AG04450 (cell line): ENCODE measurements around the gene PLD2. TPM values are rescaled to one million over a fixed set of nuclear protein-coding genes. Genes with fewer than 3 reads are reported as not detected.
"Not testable (repeated sequence)": the region's sequence is repeated elsewhere in the genome, so short reads cannot be mapped to it uniquely, and the experiment has no call there.

ENCODE experiments used
- CTCF ChIA-PET: fragments of 300-600, 350-600 bp; formaldehyde crosslinking; extraction: SDS; loops from one replicate; lab custom pipeline; 2022; ENCODE audit warnings: antibody characterized with exemption, inconsistent platforms; lab: Charles Lee
- POLR2A ChIA-PET: fragments of 350-600 bp; formaldehyde crosslinking; extraction: SDS; loops from one replicate; lab custom pipeline; 2021; ENCODE audit warnings: antibody characterized with exemption, inconsistent platforms; lab: Yijun Ruan, JAX
- DNase-seq: peaks from one replicate; pipeline ENCODE4 v3.0.0-alpha.2; 2011; ENCODE audit warnings: low read depth, low spot score
- H3K27ac ChIP-seq: one replicate; pipeline ENCODE4 v1.5.1; 2012; ENCODE audit warnings: low read depth, low read length, control low read depth
- H3K27me3 ChIP-seq: one replicate; pipeline ENCODE4 v1.6.0; 2012; ENCODE audit warnings: low read length; ENCODE audit not compliant: control insufficient read depth, insufficient read depth
- H3K4me3 ChIP-seq: 2 replicates; pipeline ENCODE4 v1.5.1; 2011; ENCODE audit warnings: mild to moderate bottlenecking, low read depth, low read length, control low read depth
- H3K9me3 ChIP-seq: 2 replicates; pipeline ENCODE4 v1.5.1; 2012; ENCODE audit warnings: low read length; ENCODE audit not compliant: control insufficient read depth, insufficient read depth
- polyA plus RNA-seq: library from polyadenylated mRNA; depleted of rRNA; stranded (reverse); fragments of >200 nt; gene quantifications from 2 replicates; pipeline ENCODE4 v1.2.3, GENCODE V29; 2011
- TF ChIP-seq, protein P1 (sequence below): IDR thresholded peaks from 2 replicates; pipeline ENCODE4 v1.5.1; 2011; ENCODE audit warnings: low read depth, low read length, control low read depth, inconsistent platforms

PLD2 gene
- polyA plus RNA-seq, 1 experiment: 18.9 TPM

DNA sequence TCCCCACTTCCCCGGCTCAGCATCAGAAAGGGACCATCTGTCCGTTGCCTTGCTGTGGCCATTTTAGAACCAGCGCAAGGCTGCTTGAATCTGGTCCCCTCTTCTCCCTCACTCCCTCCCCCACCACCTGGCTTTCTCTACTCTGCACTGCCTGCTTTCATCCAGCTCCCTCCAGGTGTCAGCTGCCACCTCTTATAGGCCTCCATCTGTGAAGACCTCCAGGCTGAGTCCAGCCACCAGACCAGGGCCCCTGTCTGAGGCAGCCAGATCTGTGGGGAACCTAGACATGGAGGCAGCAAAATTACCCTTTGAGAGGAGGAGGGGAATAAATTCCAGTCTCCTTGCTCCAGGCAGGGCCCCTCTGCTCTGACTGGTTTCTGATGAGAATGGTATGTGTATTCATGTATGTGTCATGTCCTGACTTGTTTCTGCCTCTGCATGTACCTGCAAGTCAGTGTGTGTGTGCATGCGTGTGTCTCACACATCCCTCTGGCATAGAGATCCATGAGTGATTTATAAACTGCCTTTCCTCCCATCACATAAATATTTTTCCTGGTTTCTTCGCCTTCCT lies 47.2 kb downstream of the PLD2 start:
- DNase-seq: peak; percentile 10
- CTCF ChIA-PET: interaction anchor here (0.6 kb wide), 1 partner anchor 141 kb away, joined by 4 read pairs; no protein-coding TSS in a partner anchor
- Histone ChIP-seq H3K27ac (no peak overlapping the region), H3K9me3 (no peaks in the 10 kb centered on the region), H3K4me3 (no peak overlapping the region), H3K27me3 (no peaks in the 10 kb centered on the region)
- TF ChIP-seq, protein P1, sequence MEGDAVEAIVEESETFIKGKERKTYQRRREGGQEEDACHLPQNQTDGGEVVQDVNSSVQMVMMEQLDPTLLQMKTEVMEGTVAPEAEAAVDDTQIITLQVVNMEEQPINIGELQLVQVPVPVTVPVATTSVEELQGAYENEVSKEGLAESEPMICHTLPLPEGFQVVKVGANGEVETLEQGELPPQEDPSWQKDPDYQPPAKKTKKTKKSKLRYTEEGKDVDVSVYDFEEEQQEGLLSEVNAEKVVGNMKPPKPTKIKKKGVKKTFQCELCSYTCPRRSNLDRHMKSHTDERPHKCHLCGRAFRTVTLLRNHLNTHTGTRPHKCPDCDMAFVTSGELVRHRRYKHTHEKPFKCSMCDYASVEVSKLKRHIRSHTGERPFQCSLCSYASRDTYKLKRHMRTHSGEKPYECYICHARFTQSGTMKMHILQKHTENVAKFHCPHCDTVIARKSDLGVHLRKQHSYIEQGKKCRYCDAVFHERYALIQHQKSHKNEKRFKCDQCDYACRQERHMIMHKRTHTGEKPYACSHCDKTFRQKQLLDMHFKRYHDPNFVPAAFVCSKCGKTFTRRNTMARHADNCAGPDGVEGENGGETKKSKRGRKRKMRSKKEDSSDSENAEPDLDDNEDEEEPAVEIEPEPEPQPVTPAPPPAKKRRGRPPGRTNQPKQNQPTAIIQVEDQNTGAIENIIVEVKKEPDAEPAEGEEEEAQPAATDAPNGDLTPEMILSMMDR: no peak
- POLR2A ChIA-PET: no interaction called here

DNA sequence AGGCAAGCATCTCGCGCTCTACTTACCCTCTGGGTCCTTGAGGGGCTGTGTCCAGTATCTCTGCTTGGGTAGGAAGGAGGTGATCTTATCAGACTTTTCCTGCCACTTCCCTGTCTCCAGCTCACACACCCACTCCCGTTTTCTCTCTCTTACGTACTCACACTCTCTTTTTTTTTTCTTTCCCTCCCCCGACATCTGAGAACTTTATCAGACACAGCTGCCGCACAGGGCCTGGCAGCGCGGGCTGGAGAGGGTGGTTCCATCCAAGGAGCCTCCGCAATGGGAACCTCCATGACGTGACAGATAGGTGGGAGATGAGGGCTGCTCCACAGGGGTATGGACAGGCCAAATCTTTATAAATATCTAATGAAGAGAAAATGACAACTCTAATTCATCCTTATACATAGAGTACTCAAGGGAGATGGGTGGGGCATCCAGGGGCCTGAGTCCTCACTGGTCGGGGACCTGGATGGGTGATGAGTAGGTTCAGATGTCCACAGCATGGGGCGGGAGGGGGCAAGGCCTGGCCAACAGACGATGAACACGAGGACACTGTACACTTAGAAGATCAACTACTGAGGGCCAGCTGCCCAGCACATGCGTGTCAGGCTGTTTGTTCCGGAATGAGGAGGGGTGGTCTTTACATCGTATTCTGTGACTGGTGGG lies 49.5 kb downstream of the PLD2 start:
- CTCF ChIA-PET: interaction anchor here (0.7 kb wide), 1 partner anchor 46 kb away, joined by 4 read pairs; no protein-coding TSS in a partner anchor
- TF ChIP-seq, protein P1: no peak
- Histone ChIP-seq H3K27me3 (no peaks in the 10 kb centered on the region), H3K27ac (no peak overlapping the region), H3K9me3 (no peaks in the 10 kb centered on the region), H3K4me3 (no peak overlapping the region)
- DNase-seq: no peak
- POLR2A ChIA-PET: no interaction called here

DNA sequence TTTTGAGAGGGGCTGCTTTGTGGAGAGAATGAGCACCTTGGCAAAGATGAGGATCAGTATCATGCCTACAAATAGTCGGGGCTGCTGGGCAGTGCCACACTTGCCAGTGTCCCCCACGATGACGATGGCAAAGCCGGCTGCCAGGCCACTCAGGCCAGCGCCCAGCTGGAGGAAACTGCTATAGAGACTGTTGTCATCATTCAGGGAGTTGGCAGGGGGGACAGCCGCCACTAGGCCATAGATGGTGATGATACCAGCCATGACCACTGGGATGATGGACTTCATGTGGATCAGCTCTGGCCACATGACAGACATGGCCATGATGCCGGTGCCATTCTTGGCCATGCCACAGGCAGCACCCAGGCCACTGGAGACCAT lies 50.0 kb downstream of the PLD2 start:
- ChIA-PET POLR2A (interaction anchor here (0.6 kb wide), 1 partner anchor 55 kb away, joined by 8 read pairs; no protein-coding TSS in a partner anchor), CTCF (interaction anchor here (1.1 kb wide), 1 partner anchor 41 kb away, joined by 3 read pairs; no protein-coding TSS in a partner anchor)
- DNase-seq: no peak
- H3K27ac ChIP-seq: no peak overlapping the region
- TF ChIP-seq, protein P1: no peak
- H3K27me3 ChIP-seq: no peaks in the 10 kb centered on the region
- H3K4me3 ChIP-seq: no peak overlapping the region
- H3K9me3 ChIP-seq: no peaks in the 10 kb centered on the region

DNA sequence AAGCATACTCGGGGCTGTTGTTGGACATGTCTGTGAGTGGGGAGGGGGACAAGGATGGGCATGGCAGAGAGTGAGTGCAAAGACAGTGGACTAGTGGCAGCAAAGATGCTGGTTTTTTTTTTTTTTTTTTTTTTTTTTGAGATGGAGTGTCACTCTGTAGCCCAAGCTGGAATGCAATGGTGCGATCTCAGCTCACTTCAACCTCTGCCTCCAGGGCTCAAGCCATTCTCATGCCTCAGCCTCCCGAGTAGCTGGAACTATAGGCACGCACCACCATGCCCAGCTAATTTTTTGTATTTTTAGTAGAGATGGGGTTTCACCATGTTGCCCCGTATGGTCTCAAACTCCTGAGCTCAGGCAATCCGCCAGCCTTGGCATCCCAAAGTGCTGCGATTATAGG lies 50.4 kb downstream of the PLD2 start:
- not testable (repeated sequence) for H3K27me3 ChIP-seq, H3K9me3 ChIP-seq, H3K27ac ChIP-seq, DNase-seq, H3K4me3 ChIP-seq
- CTCF ChIA-PET: interaction anchor here (0.7 to 1.5 kb wide), 5 partner anchors 19 to 68 kb away, joined by 3 to 7 read pairs (median 3); no protein-coding TSS in a partner anchor
- POLR2A ChIA-PET: interaction anchor here (0.5 to 0.6 kb wide), 3 partner anchors 27 to 244 kb away, joined by 4 to 8 read pairs (median 8); no protein-coding TSS in a partner anchor

DNA sequence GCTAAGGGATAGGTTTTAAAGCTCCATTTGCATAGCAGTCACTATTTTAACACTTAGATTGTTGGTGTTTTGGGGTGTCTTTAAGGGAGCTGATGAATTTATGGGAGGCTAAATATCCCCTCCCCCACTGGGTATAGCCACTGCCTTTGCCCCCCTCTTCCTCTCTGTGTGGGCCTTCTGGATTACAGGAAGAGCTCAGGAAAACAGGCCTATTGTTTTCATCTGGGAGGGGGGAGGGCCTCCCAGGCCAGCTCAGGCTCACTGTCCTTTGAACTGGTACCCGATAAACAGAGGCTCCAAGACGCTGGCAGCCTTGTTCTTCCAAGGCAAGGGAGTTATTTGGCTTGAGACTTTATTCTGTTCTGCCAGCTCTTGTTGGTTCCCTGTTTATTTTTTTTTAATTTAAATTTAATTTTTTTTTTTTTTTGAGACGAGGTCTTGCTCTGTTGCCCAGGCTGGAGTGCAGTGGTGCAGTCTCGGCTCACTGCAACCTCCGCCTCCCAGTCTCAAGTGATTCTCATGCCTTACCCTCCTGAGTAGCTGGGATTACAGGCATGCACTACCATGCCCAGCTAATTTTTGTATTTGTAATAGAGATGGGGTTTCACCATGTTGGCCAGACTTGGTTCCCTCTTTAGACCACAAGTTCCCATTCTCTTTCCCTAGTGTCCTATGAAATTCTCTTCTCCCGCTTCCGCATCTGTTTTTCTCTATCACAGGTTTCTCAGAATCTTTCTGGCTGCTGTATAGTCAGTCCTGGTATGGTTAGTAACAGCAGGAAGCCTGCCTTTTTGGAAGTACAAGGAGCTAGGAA lies 51.3 kb downstream of the PLD2 start:
- POLR2A ChIA-PET: interaction anchor here (0.6 to 1.2 kb wide), 3 partner anchors 30 to 68 kb away, joined by 3 to 4 read pairs (median 3); partner anchors contain the start of gene PSMB6
- no peak for DNase-seq
- Histone ChIP-seq H3K27ac (no peak overlapping the region), H3K4me3 (no peak overlapping the region), H3K27me3 (no peaks in the 10 kb centered on the region), H3K9me3 (no peaks in the 10 kb centered on the region)
- TF ChIP-seq, protein P1: no peak
- CTCF ChIA-PET: interaction anchor here (0.7 to 1.5 kb wide), 5 partner anchors 18 to 69 kb away, joined by 3 to 7 read pairs (median 3); no protein-coding TSS in a partner anchor
